GM12878 (cell line): ENCODE data around the gene LGALS1.

Source experiments
- HDAC2 ChIP-seq: fragments of 200-600 bp; sonication (generic); IDR thresholded peaks from 2 replicates; pipeline ENCODE4 v1.6.1; 2017
- YY1 ChIP-seq: IDR thresholded peaks from 2 replicates; pipeline ENCODE4 v1.6.1; 2011; ENCODE audit warnings: low read depth, mild to moderate bottlenecking, low read length
- ZNF217 ChIP-seq: fragments of 450-650 bp; IDR thresholded peaks from 2 replicates; pipeline ENCODE4 v1.6.1; 2017; ENCODE audit warnings: antibody characterized with exemption, mild to moderate bottlenecking

DNA sequence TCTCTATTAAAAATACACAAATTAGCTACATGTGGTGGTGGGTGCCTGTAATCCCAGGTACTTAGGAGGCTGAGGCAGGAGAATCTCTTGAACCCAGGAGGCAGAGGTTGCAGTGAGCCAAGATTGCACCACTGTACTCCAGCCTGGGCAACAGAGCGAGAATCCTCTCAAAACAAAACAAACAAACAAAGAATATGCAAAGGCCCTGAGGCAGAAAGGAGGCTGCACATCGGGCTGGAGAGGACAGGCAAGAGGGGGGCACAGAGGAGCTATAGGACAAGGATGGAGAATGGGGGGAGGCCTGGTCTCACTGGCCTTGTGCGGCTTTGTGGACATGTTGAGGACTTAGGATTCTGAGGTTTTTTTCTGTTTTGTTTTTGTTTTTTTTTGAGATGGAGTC, 29.8 kb downstream of the LGALS1 start:
- no peak for TF ChIP-seq HDAC2
- no peak for TF ChIP-seq ZNF217
- no peak for TF ChIP-seq YY1
